AG04450 (cell line): ENCODE data around the gene MCM3. TPM values are rescaled to one million over a fixed set of nuclear protein-coding genes. Genes with fewer than 3 reads are reported as not detected.
A peak's percentile ranks its signal among the peaks of the same experiment; 100 is the strongest.

Source experiments
- CTCF ChIA-PET: fragments of 300-600, 350-600 bp; formaldehyde crosslinking; extraction: SDS; loops from one replicate; lab custom pipeline; 2022; ENCODE audit warnings: antibody characterized with exemption, inconsistent platforms; lab: Charles Lee
- POLR2A ChIA-PET: fragments of 350-600 bp; formaldehyde crosslinking; extraction: SDS; loops from one replicate; lab custom pipeline; 2021; ENCODE audit warnings: antibody characterized with exemption, inconsistent platforms; lab: Yijun Ruan, JAX
- DNase-seq: peaks from one replicate; pipeline ENCODE4 v3.0.0-alpha.2; 2011; ENCODE audit warnings: low read depth, low spot score
- H3K27ac ChIP-seq: one replicate; pipeline ENCODE4 v1.5.1; 2012; ENCODE audit warnings: low read depth, low read length, control low read depth
- H3K27me3 ChIP-seq: one replicate; pipeline ENCODE4 v1.6.0; 2012; ENCODE audit warnings: low read length; ENCODE audit not compliant: control insufficient read depth, insufficient read depth
- H3K4me3 ChIP-seq: 2 replicates; pipeline ENCODE4 v1.5.1; 2011; ENCODE audit warnings: mild to moderate bottlenecking, low read depth, low read length, control low read depth
- H3K9me3 ChIP-seq: 2 replicates; pipeline ENCODE4 v1.5.1; 2012; ENCODE audit warnings: low read length; ENCODE audit not compliant: control insufficient read depth, insufficient read depth
- polyA plus RNA-seq: library from polyadenylated mRNA; depleted of rRNA; stranded (reverse); fragments of >200 nt; gene quantifications from 2 replicates; pipeline ENCODE4 v1.2.3, GENCODE V29; 2011
- TF ChIP-seq, protein P1 (sequence below): IDR thresholded peaks from 2 replicates; pipeline ENCODE4 v1.5.1; 2011; ENCODE audit warnings: low read depth, low read length, control low read depth, inconsistent platforms

MCM3 gene
- polyA plus RNA-seq, 1 experiment, result 33.6 TPM

DNA sequence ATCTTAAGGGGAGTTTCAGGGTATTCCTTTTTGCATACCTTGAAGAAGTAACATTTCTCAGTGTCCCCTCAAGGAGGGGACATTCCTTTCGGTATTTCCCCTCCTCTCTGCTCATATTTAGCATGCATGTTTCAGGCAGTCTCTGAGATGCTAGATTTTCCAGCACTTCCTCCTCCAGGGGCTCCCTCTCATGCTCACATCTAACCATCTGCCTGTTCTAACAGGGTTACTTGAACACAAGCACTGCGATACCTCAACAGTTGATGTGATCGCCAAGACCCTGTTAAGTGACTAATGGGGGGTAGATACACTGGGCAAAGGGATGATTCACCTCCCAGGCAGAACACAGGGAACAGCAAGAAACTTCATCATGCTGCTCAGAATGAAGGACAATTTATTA, 12.9 kb upstream of the MCM3 start:
- ChIA-PET POLR2A (no interaction called here), CTCF (no interaction called here)
- DNase-seq, result no peak
- TF ChIP-seq, protein P1, sequence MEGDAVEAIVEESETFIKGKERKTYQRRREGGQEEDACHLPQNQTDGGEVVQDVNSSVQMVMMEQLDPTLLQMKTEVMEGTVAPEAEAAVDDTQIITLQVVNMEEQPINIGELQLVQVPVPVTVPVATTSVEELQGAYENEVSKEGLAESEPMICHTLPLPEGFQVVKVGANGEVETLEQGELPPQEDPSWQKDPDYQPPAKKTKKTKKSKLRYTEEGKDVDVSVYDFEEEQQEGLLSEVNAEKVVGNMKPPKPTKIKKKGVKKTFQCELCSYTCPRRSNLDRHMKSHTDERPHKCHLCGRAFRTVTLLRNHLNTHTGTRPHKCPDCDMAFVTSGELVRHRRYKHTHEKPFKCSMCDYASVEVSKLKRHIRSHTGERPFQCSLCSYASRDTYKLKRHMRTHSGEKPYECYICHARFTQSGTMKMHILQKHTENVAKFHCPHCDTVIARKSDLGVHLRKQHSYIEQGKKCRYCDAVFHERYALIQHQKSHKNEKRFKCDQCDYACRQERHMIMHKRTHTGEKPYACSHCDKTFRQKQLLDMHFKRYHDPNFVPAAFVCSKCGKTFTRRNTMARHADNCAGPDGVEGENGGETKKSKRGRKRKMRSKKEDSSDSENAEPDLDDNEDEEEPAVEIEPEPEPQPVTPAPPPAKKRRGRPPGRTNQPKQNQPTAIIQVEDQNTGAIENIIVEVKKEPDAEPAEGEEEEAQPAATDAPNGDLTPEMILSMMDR, result no peak
- Histone ChIP-seq H3K4me3 (no peak overlapping the region), H3K27ac (no peak overlapping the region), H3K9me3 (no peaks in the 10 kb centered on the region; the same call in 1 of the 2 replicates), H3K27me3 (no peaks in the 10 kb centered on the region)

DNA sequence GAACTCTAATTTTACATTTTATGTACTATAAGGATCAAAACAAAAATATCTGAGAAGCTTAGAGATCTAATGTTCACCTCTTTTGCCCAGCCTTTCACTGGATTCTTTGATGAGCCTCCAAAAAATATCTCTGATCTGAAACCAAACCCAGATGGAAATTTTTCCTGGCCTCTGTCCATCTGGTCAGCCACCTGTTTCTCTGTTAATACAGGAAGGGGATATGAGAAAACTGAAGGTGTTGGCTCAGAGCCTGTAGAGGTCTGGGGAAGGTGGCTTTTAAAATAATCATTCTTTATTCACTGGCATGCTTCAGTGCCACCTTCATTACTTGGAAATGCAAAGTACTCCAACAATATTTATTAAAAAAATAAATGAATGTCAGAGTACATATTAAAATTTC, 8.5 kb upstream of the MCM3 start:
- no peak for DNase-seq
- Histone ChIP-seq H3K27ac (no peak overlapping the region), H3K4me3 (no peak overlapping the region), H3K9me3 (no peaks in the 10 kb centered on the region; the same call in 1 of the 2 replicates), H3K27me3 (no peaks in the 10 kb centered on the region)
- ChIA-PET POLR2A (no interaction called here), CTCF (interaction anchor here (0.8 to 1.6 kb wide), 2 partner anchors 8 to 107 kb away, joined by 3 to 6 read pairs; partner anchors contain the start of gene MCM3)
- TF ChIP-seq, protein P1, result no peak

DNA sequence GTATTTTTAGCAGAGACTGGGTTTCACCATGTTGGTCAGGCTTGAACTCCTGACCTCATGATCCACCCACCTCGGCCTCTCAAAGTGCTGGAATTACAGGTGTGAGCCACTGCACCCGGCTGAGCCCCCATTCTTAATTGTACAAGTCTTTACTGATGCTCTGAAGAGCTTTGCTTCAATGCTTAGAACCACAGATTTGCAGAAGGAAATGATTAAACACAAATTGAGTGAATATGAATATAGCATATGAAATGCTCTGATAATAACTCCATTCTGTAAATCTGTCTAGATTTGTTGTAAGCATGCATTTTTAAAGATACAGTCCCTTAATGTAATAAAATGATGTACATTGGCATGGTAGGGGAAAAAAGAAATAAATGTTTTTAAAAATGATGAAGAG, 4.3 kb upstream of the MCM3 start:
- TF ChIP-seq, protein P1, result no peak
- DNase-seq, result no peak
- Histone ChIP-seq H3K27ac (no peak overlapping the region), H3K9me3 (no peaks in the 10 kb centered on the region), H3K4me3 (no peak overlapping the region), H3K27me3 (no peaks in the 10 kb centered on the region)
- POLR2A ChIA-PET, result no interaction called here
- CTCF ChIA-PET, result interaction anchor here (0.6 to 8.3 kb wide), 3 partner anchors 25 to 112 kb away, joined by 3 to 214 read pairs (median 6); no protein-coding TSS in a partner anchor

DNA sequence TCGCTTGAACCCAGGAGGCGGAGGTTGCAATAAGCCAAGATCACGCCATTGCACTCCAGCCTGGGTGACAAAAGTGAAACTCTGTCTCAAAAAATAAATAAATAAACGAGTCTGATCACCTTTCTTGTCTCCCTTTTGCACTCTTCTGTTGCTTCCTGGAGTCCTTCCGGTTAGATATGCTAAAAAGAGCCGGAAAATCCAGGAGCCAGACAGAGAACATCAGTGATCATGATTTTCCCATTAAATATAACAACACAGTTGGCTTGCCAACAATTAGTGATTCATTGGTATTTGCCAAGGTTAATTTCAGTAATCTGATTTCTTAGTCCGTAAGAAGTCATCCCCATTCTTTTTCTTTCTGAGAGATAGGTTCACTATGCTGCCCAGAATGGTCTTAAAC, 3.7 kb upstream of the MCM3 start:
- POLR2A ChIA-PET, result no interaction called here
- TF ChIP-seq, protein P1, result no peak
- no peak overlapping the region for H3K4me3 ChIP-seq
- H3K9me3 ChIP-seq, result no peaks in the 10 kb centered on the region
- H3K27me3 ChIP-seq, result no peaks in the 10 kb centered on the region
- CTCF ChIA-PET, result interaction anchor here (8.3 kb wide), 1 partner anchor 113 kb away, joined by 214 read pairs; no protein-coding TSS in a partner anchor
- DNase-seq, result no peak
- H3K27ac ChIP-seq, result no peak overlapping the region

DNA sequence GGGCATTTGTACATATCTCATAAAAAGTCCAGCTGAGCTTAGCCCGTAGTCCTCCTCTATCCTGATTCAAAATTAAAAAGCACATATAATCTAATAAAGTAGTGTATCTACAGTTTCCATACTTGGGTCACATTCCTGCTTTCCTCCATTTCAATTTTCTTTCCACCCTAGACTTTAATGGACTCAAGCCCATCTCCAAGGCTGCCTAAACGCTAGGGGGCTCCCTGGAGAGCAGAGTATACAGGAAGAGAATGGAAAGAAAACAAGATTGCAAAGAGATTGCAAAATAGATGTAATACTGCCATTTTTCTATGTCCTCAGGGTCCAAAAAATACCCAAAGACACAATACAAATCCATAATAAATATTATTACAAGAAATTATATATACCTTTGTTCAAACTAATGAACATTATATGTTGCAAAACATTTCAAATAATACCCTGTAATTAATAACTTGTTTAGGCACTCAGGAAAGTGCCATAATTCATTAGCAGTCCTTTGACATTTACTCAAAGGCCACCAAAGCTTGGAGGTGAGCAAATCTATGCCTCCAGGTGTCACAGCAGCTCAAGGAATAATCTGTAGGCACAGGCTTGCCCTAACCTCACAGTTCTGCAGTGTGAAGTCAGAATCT, 2.4 kb upstream of the MCM3 start:
- DNase-seq, result peak; percentile 39
- CTCF ChIA-PET, result interaction anchor here (0.7 to 8.3 kb wide), 27 partner anchors 8 to 378 kb away, joined by 3 to 214 read pairs (median 6); partner anchors contain the start of genes EFHC1 and PAQR8
- POLR2A ChIA-PET, result no interaction called here
- no peak overlapping the region for H3K4me3 ChIP-seq
- no peaks in the 10 kb centered on the region for H3K27me3 ChIP-seq
- TF ChIP-seq, protein P1, result peak; percentile 93
- H3K9me3 ChIP-seq, result no peaks in the 10 kb centered on the region
- no peak overlapping the region for H3K27ac ChIP-seq
